GM21390 (cell line): ENCODE results near the gene LMAN2.
"Not testable (repeated sequence)": the region's sequence is repeated elsewhere in the genome, so short reads cannot be mapped to it uniquely, and the experiment has no call there.

Experiments used
- ATAC-seq: cut with Tn5 transposase; IDR thresholded peaks from one replicate; pipeline ENCODE4 v1.9.1; 2021; ENCODE audit not compliant: unreplicated experiment

LMAN2 gene

GRCh38 chr5:177365845-177366527, 14.5 kb upstream of the LMAN2 start:
- ATAC-seq: no peak

DNA sequence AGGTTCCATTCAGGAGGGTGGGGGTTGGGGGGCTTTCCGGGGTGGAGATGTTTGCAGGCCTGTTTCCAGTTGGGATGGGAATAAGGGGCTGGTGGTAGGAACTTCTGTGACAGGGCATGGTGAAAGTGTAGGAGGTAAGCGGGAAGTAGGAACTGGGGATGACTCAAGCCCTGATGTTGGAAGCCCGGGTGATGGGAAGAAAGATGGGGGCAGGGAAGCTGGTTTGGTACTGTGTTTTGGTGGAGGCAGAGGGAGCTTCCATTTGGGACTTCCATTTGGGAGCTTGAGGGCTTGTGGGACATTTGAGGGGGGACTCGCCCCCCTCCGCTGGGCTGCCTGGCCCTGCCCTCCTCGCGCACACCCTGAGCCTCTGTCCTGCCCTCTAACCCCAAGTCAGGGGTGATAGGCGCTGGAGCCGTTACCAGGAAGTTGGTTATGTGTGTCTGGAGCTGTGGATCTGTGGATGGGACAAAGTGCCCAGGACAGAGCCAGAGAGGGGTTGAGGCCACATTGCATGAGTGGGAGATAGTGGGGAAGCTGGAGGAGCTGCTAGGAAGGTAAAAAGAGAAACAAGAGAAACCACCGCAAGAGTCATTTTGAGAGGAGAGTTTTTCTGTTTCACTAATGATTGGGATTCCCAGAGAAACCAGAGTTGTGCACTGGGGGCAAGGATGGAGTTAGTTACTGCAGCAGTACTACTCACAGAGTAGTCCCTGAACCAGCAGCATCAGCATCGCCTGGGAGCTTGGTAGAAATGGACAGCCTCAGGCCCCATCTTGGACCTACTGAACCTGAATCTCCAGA, 12.9 kb upstream of the LMAN2 start:
- ATAC-seq: peak; percentile 40

DNA sequence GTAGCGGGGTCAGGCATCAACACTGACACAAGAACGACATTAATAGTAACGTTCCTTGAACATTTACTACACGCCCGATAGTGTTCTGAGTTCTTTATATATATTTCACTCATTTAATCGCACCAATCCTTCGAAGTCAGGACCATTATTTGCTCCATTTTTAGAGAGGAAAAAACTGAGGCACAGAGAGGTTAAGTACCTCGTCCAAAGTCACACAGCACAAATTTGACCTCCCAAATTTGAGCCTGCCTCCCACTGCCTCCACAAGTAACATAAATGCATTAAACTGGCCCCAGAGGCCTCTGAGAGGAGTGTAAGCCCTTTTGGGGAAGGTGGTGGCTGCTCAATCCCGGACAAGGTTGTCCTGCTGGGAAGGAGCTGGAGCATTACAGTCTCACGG, 12.1 kb upstream of the LMAN2 start:
- ATAC-seq: no peak

- peak; percentile 40 for ATAC-seq
Measured at GRCh38 chr5:177362610-177363507, 11.4 kb upstream of the LMAN2 start.

- ATAC-seq: no peak
Measured at GRCh38 chr5:177362292-177362609, 10.8 kb upstream of the LMAN2 start.

DNA sequence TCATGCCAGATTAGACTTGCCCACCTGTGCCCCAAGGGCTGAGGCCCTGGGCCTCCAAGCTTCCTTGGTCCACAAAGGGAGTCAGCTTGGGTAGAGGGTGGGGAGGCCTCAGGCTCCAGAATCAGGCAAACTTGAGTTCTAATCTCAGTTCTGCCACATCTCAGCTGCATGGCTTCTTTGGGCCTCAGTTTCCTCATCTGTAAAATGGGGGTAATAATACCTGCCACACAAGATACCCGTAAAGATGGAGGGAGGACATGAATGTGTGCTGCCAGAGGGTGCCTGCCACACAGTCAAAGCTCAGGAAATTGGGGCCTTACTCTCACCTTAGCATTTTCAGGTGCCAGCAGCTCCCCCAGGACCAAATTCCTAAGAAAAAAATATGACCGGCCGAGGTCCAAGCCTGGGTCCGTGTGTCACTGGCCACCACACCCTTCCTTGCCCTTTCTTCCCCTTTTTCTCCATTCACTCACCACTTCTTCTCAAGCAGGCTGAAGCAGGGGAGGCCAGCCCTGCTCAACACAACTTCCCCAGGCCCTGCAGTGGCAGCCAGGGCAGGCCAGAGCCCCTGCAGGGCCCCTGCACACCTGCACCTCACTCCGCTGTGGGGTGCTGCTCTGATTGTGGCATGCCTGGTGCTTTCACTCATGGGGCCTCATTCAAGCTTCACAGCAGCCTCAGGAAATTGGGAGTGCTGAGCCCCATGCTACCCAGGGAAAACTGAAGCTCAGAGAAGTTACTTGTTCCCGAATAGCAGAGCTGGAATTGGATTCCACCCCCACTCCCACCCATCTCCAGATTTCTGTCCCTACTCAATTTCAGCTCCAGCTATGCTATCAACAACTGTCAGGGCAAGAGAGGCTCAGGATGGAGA, 10.2 kb upstream of the LMAN2 start:
- ATAC-seq: no peak

DNA sequence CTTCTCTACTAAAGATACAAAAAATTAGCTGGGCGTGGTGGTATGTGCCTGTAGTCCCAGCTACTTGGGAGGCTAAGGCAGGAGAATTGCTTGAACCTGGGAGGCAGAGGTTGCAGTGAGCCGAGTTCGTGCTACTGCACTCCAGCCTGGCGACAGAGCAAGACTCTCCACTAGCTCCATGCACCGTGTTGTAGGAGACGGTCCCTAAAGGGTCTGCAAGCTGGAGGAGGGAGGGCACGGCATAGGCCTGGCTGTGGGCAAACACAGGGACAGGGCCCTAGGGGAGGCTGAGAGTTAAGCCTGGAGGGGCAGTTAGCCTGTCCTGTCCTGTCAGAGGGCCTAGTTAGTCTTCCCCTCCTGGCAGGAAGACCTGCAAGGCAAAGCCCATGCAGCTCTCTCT, 9.3 kb upstream of the LMAN2 start:
- not testable (repeated sequence) for ATAC-seq

GRCh38 chr5:177359860-177360259, 8.4 kb upstream of the LMAN2 start:
- ATAC-seq: no peak

DNA sequence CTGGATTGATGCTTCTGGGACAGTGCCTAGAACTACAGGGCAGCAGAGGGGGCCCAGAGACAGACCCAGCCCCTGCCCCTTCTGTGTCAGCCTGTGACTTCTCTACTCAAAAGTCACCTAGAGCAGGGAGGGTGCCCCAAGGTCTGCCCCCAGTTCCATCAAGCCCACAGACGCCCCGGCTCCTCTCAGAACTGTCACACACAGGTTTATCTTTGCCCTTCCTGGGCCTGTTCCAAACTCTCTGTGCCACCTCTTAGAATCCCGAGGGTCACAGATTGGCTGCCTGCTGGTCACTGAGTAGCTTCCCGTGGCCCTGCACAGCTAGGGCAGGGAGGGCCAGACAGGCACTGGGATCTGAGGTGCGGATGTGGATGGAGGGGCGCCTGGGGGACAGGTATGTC, 8.0 kb upstream of the LMAN2 start:
- ATAC-seq: no peak

- no peak for ATAC-seq
Measured at GRCh38 chr5:177358370-177358819, 6.9 kb upstream of the LMAN2 start.

DNA sequence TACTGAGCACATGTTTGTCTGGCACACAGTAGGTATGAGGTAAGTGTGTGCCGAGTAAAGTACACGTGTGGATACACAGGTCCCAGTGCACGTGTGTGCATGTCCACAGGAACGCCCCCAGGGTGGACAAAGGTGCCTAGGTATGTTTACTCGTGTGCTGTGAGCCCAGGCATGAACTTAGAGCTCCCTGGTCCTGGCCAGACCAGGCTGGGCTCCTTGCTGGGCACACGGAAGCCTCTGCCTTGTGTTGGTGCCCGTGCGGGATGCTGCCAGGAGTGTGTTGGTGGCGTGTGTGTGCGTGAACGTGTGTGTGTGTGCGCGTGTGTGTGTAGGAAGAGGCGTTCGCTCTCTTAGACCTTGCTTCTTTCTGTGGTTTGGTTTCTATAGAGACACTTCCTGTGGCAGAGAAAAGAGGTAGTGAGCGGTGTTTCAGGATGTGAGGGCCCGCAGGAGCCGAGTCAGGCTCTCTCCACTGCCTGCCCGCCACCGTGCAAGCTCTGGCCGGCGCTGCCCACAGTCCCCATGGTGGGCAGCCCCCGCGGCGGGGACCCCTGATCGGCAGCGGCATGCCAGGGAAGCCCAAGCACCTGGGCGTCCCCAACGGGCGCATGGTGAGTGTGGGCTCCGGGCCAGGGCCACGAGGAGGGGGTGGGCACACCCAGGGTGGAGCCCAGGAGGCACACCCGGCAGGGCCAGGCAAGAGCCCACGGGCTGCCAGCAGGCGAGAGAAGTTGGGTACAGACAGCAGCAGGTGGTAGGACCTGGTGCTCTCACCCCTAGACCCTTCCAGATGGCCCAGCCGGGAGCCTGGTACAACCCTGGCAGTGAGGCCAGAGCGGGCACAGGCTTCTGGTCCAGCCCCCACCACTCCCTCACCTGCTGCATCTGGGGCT, 6.2 kb upstream of the LMAN2 start, which contains the start of gene RGS14:
TSS of gene RGS14 (plus strand) at position 466 of the 893 bp plus-strand sequence. CDS start at position 567, 101 bp downstream.
- ATAC-seq: peak; percentile 91

DNA sequence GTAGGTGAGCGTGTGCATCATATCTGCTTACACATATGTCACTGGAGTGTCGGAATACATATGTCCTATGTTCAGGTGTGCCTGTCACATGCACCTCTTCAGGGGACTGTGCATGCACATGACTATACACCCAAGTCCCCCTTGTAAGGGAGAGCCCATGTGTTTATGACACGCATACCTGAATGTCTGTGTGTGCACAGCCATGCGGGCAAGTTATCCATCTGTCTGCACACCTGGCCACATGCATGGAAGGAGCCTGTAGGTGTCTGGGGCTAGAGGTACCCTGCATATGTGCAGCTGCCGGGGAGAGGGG, 5.6 kb upstream of the LMAN2 start:
- peak; percentile 6 for ATAC-seq

GRCh38 chr5:177356746-177357145, 5.3 kb upstream of the LMAN2 start:
- no peak for ATAC-seq

DNA sequence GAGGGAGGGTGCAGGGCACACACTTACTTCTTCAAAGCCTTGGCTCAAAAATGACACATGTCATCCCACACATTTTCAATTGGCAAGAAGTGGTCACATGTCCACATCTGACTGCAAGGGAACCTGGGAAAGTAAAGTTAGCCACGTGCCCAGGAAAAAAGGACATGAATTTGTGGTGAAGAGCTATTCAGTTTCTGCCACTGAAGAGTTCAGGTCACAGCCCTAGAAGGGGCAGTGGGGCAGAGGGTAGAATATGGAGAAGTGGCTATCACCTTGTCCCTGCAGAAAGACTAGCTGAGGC, 4.3 kb upstream of the LMAN2 start:
- no peak for ATAC-seq

GRCh38 chr5:177355162-177355867, 3.8 kb upstream of the LMAN2 start:
- no peak for ATAC-seq

- no peak for ATAC-seq
Measured at GRCh38 chr5:177354711-177355110, 3.2 kb upstream of the LMAN2 start.

GRCh38 chr5:177354256-177354655, 2.8 kb upstream of the LMAN2 start:
- ATAC-seq: no peak

DNA sequence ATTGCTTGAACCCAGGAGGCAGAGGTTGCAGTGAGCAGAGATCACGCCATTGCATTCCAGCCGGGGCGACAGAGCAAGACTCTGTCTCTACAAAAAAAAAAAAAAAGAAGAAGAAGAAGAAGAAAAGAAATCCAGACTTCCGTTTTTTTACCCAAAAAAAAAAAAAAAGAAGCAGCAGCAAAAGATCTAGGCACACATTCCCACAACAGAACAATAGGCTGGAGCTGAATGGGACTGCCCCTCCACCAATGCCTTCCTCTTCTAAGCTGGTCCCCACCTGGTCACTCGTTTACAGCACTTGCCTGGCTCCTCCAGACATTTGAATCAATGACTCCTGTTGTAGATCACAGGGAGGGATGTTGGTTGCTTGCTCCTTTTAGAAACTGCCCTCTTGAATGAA, 1.6 kb upstream of the LMAN2 start:
- ATAC-seq: no peak

DNA sequence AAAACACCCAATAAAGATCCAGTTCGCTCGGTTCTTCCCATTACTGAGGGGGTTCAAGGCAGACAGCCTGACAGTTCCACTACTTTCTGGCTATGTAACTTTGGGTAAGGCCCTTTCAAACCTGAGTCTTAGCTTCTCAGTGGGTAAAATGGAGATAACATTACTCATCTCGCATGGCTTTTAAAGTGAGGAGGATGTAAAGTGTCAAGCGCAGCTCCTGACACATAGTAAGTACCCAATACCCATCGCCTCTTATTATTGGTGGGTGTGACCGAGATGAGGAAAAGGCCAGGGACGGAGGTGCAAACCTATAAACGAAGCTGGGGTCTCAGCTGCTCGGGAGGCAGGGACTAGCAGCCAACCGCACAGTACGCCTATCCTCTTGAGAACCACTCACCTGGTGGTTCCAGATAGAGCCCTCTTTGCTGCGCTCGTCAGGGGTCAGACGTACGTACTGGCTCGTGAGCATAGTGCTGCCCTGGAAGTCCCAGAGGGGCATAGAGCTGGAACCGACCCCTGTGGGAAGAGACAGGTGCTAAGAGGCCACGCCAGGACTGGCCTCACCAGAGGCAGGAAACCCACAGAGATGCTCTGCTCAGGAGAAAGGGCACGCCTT, 584 bp downstream of the LMAN2 start:
- ATAC-seq: no peak
